Left hindlimb (tissue), 1 donor: ENCODE data around the gene MTR.
"Not testable (repeated sequence)": the region's sequence is repeated elsewhere in the genome, so short reads cannot be mapped to it uniquely, and the experiment has no call there.

Experiments used
- DNase-seq: peaks from one replicate; pipeline ENCODE4 v3.0.0-alpha.2; 2018

Gene MTR

GRCh38 chr1:236835491-236835890 is 40.4 kb downstream of the MTR start:
- no peak for DNase-seq

- no peak for DNase-seq
These were observed 41.1 kb downstream of the MTR start for GRCh38 chr1:236836157-236836556.

GRCh38 chr1:236837115-236837514 is 42.0 kb downstream of the MTR start:
- DNase-seq, result no peak

DNA sequence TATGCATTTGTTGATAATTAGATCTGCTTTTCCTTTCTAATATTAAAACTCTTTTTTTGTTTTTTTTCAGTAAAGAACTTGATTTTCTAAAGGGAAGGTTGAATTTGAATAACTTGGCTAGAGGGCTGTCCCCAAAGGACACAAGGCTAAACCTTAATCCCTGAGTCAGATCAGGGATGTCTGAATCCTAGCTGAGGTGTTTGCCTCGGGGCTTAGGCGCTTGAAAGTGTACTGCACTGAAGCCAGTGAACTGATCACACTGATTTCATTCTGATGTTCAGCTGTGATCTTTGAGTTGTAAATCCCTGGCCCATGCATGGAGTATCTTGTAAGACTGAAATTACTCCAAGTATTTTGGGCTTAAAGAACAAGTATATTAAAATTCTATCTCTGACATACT is 42.8 kb downstream of the MTR start:
- no peak for DNase-seq

DNA sequence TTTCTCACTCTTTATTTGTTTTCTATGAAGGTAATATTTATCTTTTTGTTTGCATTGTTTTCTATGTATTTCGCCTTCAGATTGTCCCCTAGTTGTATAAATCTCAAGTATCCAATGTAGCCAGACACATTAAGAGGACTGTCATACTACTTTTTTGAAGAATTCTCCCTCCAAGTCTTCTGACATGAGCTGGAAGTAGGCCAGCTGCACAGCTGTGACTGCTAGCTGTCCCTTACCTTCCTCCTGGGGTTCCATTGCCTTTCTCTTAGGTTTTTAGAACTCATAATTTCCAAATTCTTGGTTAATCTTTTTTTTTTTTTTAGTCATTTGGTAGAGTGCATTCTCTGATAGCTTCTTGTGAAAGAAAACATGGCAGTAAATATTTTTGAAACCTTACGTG is 46.2 kb downstream of the MTR start:
- no peak for DNase-seq

DNA sequence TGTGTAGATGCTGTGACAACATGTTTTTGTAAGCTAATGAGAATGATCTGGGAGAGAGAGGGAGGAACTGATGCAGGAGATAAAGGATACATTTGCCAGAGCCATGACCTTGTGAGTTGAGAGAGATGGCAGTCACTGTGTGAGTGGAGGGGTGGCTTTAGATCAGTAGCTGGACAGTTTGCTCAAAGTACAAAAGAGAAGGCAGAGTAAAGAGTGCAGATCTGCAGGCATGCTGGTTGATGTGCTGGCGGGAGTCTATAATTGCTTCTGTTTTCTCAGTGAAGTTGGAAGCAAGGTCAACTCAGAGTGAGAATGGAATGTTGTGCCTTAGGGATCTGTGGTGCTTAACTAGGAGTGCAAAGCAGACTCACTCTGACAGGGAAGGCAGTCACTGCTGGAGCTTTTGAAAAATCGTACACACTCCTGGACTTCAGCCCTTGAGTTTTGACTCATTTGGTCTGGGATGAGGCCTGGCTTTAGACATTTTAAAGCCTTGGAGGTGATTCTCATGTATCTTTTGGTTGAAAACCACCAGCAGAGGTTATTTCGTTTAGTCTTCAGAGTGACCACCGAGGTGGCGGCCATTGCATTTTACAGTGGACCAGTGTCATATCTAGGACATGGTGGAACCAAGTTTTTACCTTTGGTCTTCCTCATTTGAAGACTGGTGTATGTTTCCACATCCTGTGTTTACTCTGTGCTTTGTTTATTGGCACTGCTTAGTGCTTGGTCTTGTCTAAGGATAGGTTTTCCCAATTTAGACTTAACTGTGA is 49.6 kb downstream of the MTR start:
- no peak for DNase-seq

DNA sequence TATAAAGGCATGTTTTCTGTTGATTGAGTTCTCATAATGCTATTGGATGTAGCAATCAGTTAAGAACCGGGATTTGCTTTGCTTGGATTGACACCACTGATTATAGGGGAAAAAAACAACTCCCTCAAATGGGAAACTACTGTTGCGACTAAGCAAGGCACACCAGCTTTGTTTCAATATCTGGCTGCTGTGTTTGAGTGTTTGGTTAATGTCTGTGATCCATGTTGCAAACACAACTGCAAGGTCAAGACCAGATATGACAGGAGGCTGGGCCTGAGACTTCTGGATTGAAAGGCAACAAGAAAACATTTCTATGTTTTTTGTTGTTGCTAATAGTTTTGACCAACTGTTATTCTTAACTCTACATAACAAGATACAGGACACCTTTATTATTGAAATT is 50.7 kb downstream of the MTR start:
- no peak for DNase-seq

DNA sequence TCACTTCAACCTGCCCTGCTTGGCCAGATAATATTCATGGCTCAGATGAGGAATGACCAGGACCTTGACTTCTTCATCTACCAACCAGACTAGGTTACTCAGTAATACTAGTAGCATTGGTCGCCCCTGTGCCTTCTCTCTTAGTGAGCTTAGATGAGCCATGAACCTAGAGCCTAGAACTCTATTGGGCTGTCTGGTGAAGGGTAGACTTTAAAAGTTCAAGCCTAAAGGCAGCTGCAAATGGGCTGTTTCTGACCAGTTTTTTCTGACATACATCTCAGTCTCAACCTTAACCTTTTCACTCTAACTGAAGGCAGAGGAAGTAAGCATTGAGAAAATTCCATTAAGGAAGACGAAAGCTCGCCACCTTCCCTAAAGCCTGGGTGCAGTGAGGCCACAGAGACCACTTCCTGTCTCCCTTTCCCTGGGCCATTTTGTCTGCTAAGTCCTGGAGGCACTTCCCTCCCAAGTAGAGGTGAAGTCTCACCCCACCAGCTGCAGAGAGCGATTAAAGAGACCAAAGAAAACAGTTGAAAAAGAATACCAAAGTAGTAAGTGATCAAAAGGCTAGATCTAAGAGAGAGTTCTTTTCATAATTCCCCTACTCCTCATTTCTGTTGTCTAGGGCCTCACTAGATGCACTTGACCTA is 53.3 kb downstream of the MTR start:
- no peak for DNase-seq

DNA sequence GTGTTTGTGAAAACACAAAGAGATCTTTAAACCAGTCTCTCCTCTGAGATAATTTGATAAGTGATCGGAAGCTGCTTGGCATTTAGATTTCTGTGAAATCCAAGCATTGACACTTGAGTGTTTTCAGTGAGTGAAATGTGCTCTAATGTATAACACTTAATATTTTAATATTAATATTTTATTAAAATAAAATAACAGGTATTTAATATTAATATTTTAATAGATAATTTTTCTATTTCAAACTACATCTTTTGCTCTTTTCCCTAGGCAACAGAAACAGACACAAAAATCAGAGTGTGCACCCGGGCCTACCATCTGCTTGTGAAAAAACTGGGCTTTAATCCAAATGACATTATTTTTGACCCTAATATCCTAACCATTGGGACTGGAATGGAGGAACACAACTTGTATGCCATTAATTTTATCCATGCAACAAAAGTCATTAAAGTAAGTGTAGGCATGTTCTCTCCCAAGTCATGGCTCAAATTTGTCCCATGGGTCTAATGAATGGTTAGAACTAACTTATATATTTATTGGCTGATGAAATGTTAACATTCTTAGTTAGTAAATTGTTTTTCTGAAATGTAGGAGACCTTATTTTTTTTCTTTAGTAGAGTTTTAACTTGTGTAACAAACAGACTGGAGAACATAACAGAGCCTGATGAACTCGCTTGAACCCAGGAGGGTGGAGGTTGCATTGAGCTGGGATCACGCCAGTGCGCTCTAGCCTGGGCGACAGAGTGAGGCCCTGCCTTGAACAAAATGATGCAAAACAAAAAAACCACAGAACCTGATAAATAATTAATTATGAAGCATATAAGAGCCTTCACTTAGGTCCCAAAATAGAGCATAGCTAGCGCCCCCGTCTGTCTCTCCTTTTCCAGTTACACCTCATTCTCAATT is 55.2 kb downstream of the MTR start:
- no peak for DNase-seq

DNA sequence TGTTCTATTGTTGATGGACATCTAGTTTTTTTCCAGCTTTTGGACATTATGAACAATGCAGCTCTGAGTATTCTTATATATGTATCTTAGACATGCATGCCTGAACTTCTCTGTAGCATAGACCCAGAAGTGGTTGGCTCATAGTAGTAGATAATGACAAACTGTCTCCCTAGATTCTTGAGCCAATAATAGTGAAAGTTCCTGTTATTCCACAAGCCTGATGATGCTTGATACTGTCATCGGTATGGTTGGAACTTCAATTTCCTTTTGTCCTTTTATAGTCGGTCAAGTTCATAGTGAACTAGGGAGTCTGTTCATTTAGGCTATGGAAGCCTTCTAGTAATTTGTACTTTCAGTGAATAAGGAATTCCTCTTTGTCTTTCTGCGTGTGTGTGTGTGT is 56.8 kb downstream of the MTR start:
- DNase-seq, result no peak

DNA sequence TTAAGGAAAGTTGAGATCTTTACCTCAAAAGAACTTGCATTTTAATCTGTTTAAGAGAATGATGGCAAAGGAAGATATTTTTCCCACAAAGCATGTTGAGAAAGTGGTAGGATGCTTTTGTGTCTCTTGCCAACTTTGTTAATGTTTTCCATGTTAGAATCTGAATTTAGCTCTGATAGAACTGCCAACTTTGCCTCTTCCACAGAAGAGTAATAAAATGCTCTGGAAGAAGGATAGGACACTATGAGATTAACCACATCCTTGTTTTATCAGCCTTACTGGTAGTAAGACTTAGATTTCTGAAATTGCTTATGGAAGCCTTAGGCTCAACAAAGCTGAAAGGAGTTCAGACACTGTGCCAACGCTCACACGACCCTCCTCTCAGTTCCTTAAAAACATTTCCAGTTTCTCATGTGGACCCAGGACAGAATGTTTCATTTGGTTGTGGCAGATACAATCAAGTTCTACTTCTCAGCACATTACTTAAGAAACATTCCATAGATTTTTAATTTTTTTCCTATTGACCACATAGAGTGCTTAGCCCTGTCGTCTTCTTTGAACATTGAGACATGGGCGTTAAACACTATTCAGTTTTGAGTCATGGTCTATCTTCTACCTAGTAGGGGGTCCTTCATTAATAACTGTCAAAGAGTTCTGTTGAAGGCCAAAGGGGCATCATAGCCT is 59.0 kb downstream of the MTR start:
- DNase-seq, result no peak

DNA sequence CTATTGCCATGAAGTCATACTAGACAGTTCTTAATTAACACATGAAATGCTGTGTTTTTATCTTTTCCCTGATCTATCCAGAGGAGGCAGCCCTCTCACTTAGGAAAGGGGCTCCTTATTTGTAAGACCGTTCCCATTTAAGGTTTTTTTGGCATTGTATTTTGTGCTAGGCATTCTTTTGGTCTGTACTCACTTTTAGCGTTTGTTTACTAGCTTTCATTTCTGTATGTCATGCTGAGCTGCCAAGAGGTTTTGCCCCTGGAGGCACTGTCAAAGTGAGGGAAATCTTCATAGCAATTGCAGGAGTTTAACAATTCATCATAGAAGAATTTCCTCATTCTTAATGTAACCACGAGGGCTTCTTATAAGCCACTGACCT is 59.5 kb downstream of the MTR start:
- DNase-seq, result no peak

DNA sequence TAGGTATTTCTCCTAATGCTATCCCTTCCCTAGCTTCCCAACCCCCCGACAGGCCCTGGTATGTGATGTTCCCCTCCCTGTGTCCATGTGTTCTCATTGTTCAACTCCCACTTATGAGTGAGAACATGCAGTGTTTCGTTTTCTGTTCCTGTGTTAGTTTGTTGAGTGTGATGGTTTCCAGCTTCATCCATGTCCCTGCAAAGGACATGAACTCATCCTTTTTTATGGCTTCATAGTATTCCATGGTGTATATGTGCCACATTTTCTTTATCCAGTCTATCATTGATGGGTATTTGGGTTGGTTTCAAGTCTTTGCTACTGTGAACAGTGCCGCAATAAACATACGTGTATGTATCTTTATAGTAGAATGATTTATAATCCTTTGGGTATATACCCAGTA is 61.6 kb downstream of the MTR start:
- DNase-seq, result not testable (repeated sequence)

- DNase-seq, result no peak
These were observed 63.1 kb downstream of the MTR start for GRCh38 chr1:236858165-236858564.

GRCh38 chr1:236860101-236860500 is 65.0 kb downstream of the MTR start:
- no peak for DNase-seq

- DNase-seq, result no peak
These were observed 65.6 kb downstream of the MTR start for GRCh38 chr1:236860674-236861073.

DNA sequence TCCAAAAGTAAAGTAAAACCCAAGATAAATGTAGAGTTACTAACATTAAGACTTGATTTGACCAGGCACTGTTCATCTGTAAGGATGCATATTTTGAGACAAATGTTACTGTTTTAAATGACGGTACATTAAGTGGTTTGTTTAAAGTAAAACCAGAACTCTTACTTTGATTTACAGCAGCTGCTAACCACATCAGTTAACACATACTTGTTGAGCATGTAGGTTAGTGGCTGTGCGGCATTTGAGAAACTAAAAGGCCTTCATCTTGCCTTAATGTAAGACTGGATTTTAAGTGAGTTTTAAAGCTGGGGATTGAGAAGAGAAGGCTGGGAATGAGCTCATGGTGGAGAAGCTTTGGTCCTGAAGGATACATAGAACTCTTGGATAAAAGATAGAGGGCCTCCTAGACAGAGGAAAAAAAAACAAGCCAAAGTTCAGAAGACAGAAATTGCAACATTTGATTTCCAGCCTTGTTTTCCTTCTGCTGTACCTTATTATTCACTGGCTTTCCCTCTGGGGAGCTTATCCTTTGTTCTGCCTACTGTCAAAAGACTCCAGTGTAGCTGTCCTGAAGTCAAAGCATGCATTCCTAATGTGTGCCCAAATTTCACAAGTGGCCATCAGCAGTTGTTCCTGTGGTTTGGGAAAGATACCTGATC is 66.6 kb downstream of the MTR start:
- DNase-seq, result no peak

- DNase-seq, result no peak
These were observed 67.1 kb downstream of the MTR start for GRCh38 chr1:236862219-236862591.

GRCh38 chr1:236862615-236863211 is 67.6 kb downstream of the MTR start:
- no peak for DNase-seq

- no peak for DNase-seq
These were observed 69.1 kb downstream of the MTR start for GRCh38 chr1:236864211-236864610.

DNA sequence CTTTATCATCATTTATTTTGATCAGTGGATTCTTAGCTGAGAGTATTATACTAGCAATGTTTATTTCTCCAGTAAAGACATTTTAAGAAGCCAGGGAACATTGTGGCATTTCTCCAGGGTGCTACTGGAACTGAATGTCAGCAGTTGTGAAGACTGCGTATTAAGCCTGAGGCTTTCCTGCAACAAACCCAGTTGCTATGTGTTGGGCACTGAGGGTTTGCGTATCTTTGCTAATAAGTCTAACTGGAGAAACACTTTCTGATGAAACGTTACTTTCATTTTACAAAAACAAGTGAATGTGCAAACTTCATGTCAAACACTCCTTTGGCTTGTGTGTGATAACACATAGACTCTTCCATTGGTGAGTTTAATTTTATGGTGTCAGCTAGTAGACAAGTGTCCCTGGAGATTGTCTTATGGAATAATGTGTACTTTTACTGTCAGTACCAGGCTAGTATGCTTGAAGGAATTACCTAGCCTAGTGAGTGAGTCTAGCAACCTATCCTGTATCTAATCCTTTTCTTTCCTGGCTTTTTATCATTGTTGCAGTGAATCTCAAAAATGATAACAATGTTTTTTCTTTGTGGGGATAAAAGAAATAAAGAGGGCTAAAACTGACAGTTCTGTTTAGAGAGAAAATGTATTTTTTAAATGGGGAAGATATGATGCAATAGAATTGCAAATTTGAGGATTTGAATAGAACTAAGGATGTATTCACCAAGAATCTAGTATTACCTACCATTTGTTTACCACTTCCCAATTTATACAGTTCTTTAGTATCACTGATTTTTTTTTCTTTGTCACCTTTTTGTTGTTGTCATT is 70.1 kb downstream of the MTR start:
- no peak for DNase-seq
